ENCODE measurements around the gene TRABD2A. TPM values are rescaled to one million over a fixed set of nuclear protein-coding genes. Genes with fewer than 3 reads are reported as not detected.

TRABD2A gene
- total and polyA plus RNA-seq, 2 of the 13 experiments (the other 11 are each of a cell fraction or from before 2014, with no cell fraction given) = 0.15 TPM; not detected in 1

DNA sequence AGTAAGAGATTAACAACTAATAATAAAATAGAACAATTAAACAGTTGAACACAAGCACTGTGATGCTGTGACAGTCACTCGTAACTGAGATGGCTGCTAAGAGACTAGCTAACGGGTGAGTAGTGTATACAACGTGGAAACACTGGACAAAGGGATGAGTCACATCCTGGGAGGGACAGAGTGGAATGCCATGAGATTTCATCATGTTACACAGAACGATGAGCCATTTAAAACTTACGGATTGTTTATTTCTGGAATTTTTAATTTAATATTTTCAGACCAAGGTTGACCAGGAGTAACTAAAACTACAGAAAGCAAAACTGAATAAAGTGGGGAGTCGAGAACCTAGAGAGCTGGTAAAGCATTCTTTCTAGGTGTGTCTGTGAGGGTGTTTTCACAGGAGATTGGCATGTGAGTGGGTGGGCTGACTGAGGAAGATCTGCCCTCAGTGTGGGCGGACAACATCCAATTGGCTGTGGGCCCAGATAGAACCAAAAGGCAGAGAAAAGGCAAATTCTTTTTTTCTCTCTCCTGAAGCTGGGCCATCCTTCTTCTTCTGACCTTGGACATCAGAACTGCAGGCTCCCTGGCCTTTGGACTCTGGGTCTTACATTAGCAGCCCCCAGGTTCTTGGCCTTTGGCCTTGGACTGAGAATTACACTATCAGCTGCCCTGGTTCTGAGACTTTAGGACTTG, 39.1 kb upstream of the TRABD2A start (continued):
- TF ChIP-seq, protein P1, sequence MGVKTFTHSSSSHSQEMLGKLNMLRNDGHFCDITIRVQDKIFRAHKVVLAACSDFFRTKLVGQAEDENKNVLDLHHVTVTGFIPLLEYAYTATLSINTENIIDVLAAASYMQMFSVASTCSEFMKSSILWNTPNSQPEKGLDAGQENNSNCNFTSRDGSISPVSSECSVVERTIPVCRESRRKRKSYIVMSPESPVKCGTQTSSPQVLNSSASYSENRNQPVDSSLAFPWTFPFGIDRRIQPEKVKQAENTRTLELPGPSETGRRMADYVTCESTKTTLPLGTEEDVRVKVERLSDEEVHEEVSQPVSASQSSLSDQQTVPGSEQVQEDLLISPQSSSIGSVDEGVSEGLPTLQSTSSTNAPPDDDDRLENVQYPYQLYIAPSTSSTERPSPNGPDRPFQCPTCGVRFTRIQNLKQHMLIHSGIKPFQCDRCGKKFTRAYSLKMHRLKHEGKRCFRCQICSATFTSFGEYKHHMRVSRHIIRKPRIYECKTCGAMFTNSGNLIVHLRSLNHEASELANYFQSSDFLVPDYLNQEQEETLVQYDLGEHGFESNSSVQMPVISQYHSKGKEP (CRISPR knock-in tag; IDR thresholded peaks at IDR 0.05) = no peak
- TF ChIP-seq ZNF782 (CRISPR knock-in tag; IDR thresholded peaks at IDR 0.05; ENCODE audit: borderline replicate concordance) (no peak), ELK4 (CRISPR knock-in tag; IDR thresholded peaks at IDR 0.05; ENCODE audit: borderline replicate concordance) (no peak), ZFP36L1 (CRISPR knock-in tag; IDR thresholded peaks at IDR 0.05) (peak; percentile 39; the same call in 1 of the 2 replicates), SETDB1 (CRISPR knock-in tag; IDR thresholded peaks at IDR 0.05; ENCODE audit: borderline replicate concordance) (no peak), CHD4 (IDR thresholded peaks at IDR 0.05; ENCODE audit: borderline replicate concordance, low read length) (no peak), FOXA3 (CRISPR knock-in tag; IDR thresholded peaks at IDR 0.05) (peak; percentile 91), ZNF790 (CRISPR knock-in tag; IDR thresholded peaks at IDR 0.05; ENCODE audit: borderline replicate concordance) (no peak), NR3C1 (CRISPR knock-in tag; IDR thresholded peaks at IDR 0.05) (no peak), HOXD1 (CRISPR knock-in tag; IDR thresholded peaks at IDR 0.05) (no peak), GZF1 (CRISPR knock-in tag; IDR thresholded peaks at IDR 0.05) (no peak), ATF7-NPFF (CRISPR knock-in tag; IDR thresholded peaks at IDR 0.05; ENCODE audit: low read depth) (no peak), ZNF33A (CRISPR knock-in tag; IDR thresholded peaks at IDR 0.05; ENCODE audit: borderline replicate concordance) (no peak), ZNF234 (CRISPR knock-in tag; conservative IDR thresholded peaks at IDR 0.05) (no peak), PBX2 (CRISPR knock-in tag; IDR thresholded peaks at IDR 0.05) (0 out of 2 replicates have a peak, but pooled peaks have one; percentile 42), ZNF605 (CRISPR knock-in tag; IDR thresholded peaks at IDR 0.05) (no peak; the same call in 1 of the 2 replicates), ZXDC (CRISPR knock-in tag; IDR thresholded peaks at IDR 0.05) (no peak)
- TF ChIP-seq, protein P2, sequence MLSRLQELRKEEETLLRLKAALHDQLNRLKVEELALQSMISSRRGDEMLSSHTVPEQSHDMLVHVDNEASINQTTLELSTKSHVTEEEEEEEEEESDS (CRISPR knock-in tag; IDR thresholded peaks at IDR 0.05; ENCODE audit: borderline replicate concordance) = no peak
- TF ChIP-seq, protein P3, sequence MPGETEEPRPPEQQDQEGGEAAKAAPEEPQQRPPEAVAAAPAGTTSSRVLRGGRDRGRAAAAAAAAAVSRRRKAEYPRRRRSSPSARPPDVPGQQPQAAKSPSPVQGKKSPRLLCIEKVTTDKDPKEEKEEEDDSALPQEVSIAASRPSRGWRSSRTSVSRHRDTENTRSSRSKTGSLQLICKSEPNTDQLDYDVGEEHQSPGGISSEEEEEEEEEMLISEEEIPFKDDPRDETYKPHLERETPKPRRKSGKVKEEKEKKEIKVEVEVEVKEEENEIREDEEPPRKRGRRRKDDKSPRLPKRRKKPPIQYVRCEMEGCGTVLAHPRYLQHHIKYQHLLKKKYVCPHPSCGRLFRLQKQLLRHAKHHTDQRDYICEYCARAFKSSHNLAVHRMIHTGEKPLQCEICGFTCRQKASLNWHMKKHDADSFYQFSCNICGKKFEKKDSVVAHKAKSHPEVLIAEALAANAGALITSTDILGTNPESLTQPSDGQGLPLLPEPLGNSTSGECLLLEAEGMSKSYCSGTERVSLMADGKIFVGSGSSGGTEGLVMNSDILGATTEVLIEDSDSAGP (CRISPR knock-in tag; IDR thresholded peaks at IDR 0.05; ENCODE audit: borderline replicate concordance) = no peak
